A549 (cell line): ENCODE data around the gene PSIP1.

ENCODE experiments used
- BCL3 ChIP-seq: fragments of >200 bp; sonication (Bioruptor Twin); formaldehyde crosslinking; IDR thresholded peaks from 3 replicates; pipeline ENCODE4 v1.6.1; 2016
- CTCF ChIP-seq: fragments of >200 bp; sonication (Bioruptor Twin); formaldehyde crosslinking; IDR thresholded peaks from 3 replicates; pipeline ENCODE4 v1.5.1; 2016
- ESRRA ChIP-seq: fragments of 150-350 bp; IDR thresholded peaks from 2 replicates; pipeline ENCODE4 v1.6.1; 2014; ENCODE audit warnings: mild to moderate bottlenecking, low read length, borderline replicate concordance
- FOSL2 ChIP-seq, 2 experiments: fragments of 450-650 bp in 1 of 2; fragments of >200 bp in 1 of 2; sonication (Bioruptor Twin) in 1 of 2; formaldehyde crosslinking; IDR thresholded peaks; 2 replicates each; pipeline versions ENCODE4 v1.5.0 to v1.6.1; 2016 to 2020; ENCODE audit warnings: mild to moderate bottlenecking in 1 of 2, moderate library complexity in 1 of 2
- GATA3 ChIP-seq: IDR thresholded peaks from 2 replicates; pipeline ENCODE4 v1.6.1; 2012; ENCODE audit warnings: borderline replicate concordance
- HDAC2 ChIP-seq: fragments of 200-600 bp; sonication (generic); IDR thresholded peaks from 2 replicates; pipeline ENCODE4 v1.6.1; 2016
- KDM1A ChIP-seq: fragments of 200-600 bp; sonication (generic); IDR thresholded peaks from 2 replicates; pipeline ENCODE4 v1.6.1; 2016; ENCODE audit warnings: low read depth, mild to moderate bottlenecking
- MAZ ChIP-seq: fragments of 150-350 bp; IDR thresholded peaks from 2 replicates; pipeline ENCODE4 v1.6.1; 2014; ENCODE audit warnings: antibody characterized with exemption, low read depth, low read length, borderline replicate concordance
- NPAS2 ChIP-seq: fragments of 250-450 bp; sonication (Bioruptor Pico); IDR thresholded peaks from 2 replicates; pipeline ENCODE4 v1.8.0; 2022; ENCODE audit warnings: mild to moderate bottlenecking, moderate library complexity, borderline replicate concordance
- POLR2A ChIP-seq: IDR thresholded peaks from 2 replicates; pipeline ENCODE4 v1.6.1; 2012; ENCODE audit warnings: mild to moderate bottlenecking, low read length
- RAD21 ChIP-seq, 2 experiments: fragments of >200 bp in 1 of 2; sonication (Bioruptor Twin) in 1 of 2; formaldehyde crosslinking in 1 of 2; IDR thresholded peaks in 1 of 2; conservative IDR thresholded peaks in 1 of 2; 2 replicates in 1 of 2; 3 replicates in 1 of 2; pipeline ENCODE4 v1.6.1; 2012 to 2018; ENCODE audit warnings: inconsistent platforms in 1 of 2
- REST ChIP-seq: fragments of 200-600 bp; sonication (generic); IDR thresholded peaks from 2 replicates; pipeline ENCODE4 v1.6.1; 2016; ENCODE audit warnings: antibody characterized with exemption, mild to moderate bottlenecking, moderate library complexity
- SREBF2 ChIP-seq: fragments of 450-650 bp; IDR thresholded peaks from 2 replicates; pipeline ENCODE4 v1.6.1; 2014; ENCODE audit warnings: mild to moderate bottlenecking, moderate library complexity
- USF2 ChIP-seq: fragments of 450-650 bp; IDR thresholded peaks from 2 replicates; pipeline ENCODE4 v1.6.1; 2014; ENCODE audit warnings: antibody characterized with exemption

- TF ChIP-seq CTCF (no peak), RAD21 (conservative IDR thresholded peaks at IDR 0.05 in 1 of 2, IDR thresholded peaks at IDR 0.05 in 1 of 2) (no peak), BCL3 (no peak), HDAC2 (no peak), POLR2A (no peak), USF2 (no peak), MAZ (no peak), FOSL2 (IDR thresholded peaks at IDR 0.05) (no peak), FOSL2 (CRISPR knock-in tag; IDR thresholded peaks at IDR 0.05) (no peak), ESRRA (no peak), REST (no peak), KDM1A (no peak), GATA3 (no peak), SREBF2 (no peak), NPAS2 (CRISPR knock-in tag) (no peak)
These were observed 26.0 kb downstream of the PSIP1 start for GRCh38 chr9:15484802-15485201.
